ENCODE results near the gene DAPK2.

DAPK2 gene

GRCh38 chr15:63918901-63919348 is 127.4 kb downstream of the DAPK2 start:
- Histone ChIP-seq H3F3A (ENCODE audit: insufficient read depth, low read length) (no peaks in the 10 kb centered on the region), H3K27ac (ENCODE audit: low read length) (no peak overlapping the region), H3K9ac (ENCODE audit: low read length) (no peak overlapping the region), H3K4me2 (ENCODE audit: low read depth, low read length) (no peak overlapping the region), H3K36me3 (replicated peaks; ENCODE audit: insufficient read depth, low read length) (no peaks in the 10 kb centered on the region), H3K4me1 (ENCODE audit: low read length) (peaks cover 28% of the 10 kb centered on the region), H3K27me3 (replicated peaks; ENCODE audit: insufficient read depth, low read length) (no peaks in the 10 kb centered on the region), H3K9me3 (replicated peaks; ENCODE audit: insufficient read depth, low read length) (no peaks in the 10 kb centered on the region), H3K4me3 (ENCODE audit: low read length) (no peak overlapping the region), H2AFZ (ENCODE audit: low read length) (no peak overlapping the region), H3K9me2 (replicated peaks; ENCODE audit: insufficient read depth, low read length) (no peaks in the 10 kb centered on the region), H4K20me1 (ENCODE audit: insufficient read depth, low read length) (no peaks in the 10 kb centered on the region), H3K79me2 (ENCODE audit: low read length) (no peaks in the 10 kb centered on the region)
- no peak for TF ChIP-seq EZH2 (optimal IDR thresholded peaks at IDR 0.05; ENCODE audit: low read depth, low read length)
- TF ChIP-seq CTCF (IDR thresholded peaks at IDR 0.05; ENCODE audit: low read length) = no peak
- TF ChIP-seq EZH2phosphoT487 (IDR thresholded peaks at IDR 0.05; ENCODE audit: low read length) = no peak
- DNase-seq = no peak

- H3K4me3 ChIP-seq (ENCODE audit: low read length) = no peak overlapping the region
- no peaks in the 10 kb centered on the region for H3K9me2 ChIP-seq (replicated peaks; ENCODE audit: insufficient read depth, low read length)
- no peak overlapping the region for H2AFZ ChIP-seq (ENCODE audit: low read length)
- no peak overlapping the region for H3K9ac ChIP-seq (ENCODE audit: low read length)
- no peak for DNase-seq
- H3K27me3 ChIP-seq (replicated peaks; ENCODE audit: insufficient read depth, low read length) = no peaks in the 10 kb centered on the region
- no peaks in the 10 kb centered on the region for H3F3A ChIP-seq (ENCODE audit: insufficient read depth, low read length)
- no peaks in the 10 kb centered on the region for H4K20me1 ChIP-seq (ENCODE audit: insufficient read depth, low read length)
- no peak overlapping the region for H3K27ac ChIP-seq (ENCODE audit: low read length)
- H3K79me2 ChIP-seq (ENCODE audit: low read length) = no peaks in the 10 kb centered on the region
- no peak for TF ChIP-seq EZH2 (optimal IDR thresholded peaks at IDR 0.05; ENCODE audit: low read depth, low read length)
- TF ChIP-seq CTCF (IDR thresholded peaks at IDR 0.05; ENCODE audit: low read length) = no peak
- TF ChIP-seq EZH2phosphoT487 (IDR thresholded peaks at IDR 0.05; ENCODE audit: low read length) = no peak
- H3K4me2 ChIP-seq (ENCODE audit: low read depth, low read length) = no peak overlapping the region
- peaks cover 22% of the 10 kb centered on the region for H3K4me1 ChIP-seq (ENCODE audit: low read length)
- H3K9me3 ChIP-seq (replicated peaks; ENCODE audit: insufficient read depth, low read length) = no peaks in the 10 kb centered on the region
- H3K36me3 ChIP-seq (replicated peaks; ENCODE audit: insufficient read depth, low read length) = no peaks in the 10 kb centered on the region
Measured at GRCh38 chr15:63918317-63918672, 128.0 kb downstream of the DAPK2 start.

GRCh38 chr15:63917588-63918316 is 128.5 kb downstream of the DAPK2 start:
- TF ChIP-seq EZH2 (optimal IDR thresholded peaks at IDR 0.05; ENCODE audit: low read depth, low read length) (no peak), EZH2phosphoT487 (IDR thresholded peaks at IDR 0.05; ENCODE audit: low read length) (no peak), CTCF (IDR thresholded peaks at IDR 0.05; ENCODE audit: low read length) (no peak)
- H3K36me3 ChIP-seq (replicated peaks; ENCODE audit: insufficient read depth, low read length) = no peaks in the 10 kb centered on the region
- H3K9me2 ChIP-seq (replicated peaks; ENCODE audit: insufficient read depth, low read length) = no peaks in the 10 kb centered on the region
- H3K79me2 ChIP-seq (ENCODE audit: low read length) = no peaks in the 10 kb centered on the region
- H2AFZ ChIP-seq (ENCODE audit: low read length) = no peak overlapping the region
- H3K4me2 ChIP-seq (ENCODE audit: low read depth, low read length) = no peak overlapping the region
- no peaks in the 10 kb centered on the region for H3K9me3 ChIP-seq (replicated peaks; ENCODE audit: insufficient read depth, low read length)
- H3F3A ChIP-seq (ENCODE audit: insufficient read depth, low read length) = no peaks in the 10 kb centered on the region
- no peak for DNase-seq
- H3K27me3 ChIP-seq (replicated peaks; ENCODE audit: insufficient read depth, low read length) = no peaks in the 10 kb centered on the region
- no peaks in the 10 kb centered on the region for H4K20me1 ChIP-seq (ENCODE audit: insufficient read depth, low read length)
- no peak overlapping the region for H3K4me3 ChIP-seq (ENCODE audit: low read length)
- no peak overlapping the region for H3K27ac ChIP-seq (ENCODE audit: low read length)
- H3K9ac ChIP-seq (ENCODE audit: low read length) = no peak overlapping the region
- H3K4me1 ChIP-seq (ENCODE audit: low read length) = peaks cover 19% of the 10 kb centered on the region
